Neural cell (in vitro differentiated cells): ENCODE data around the gene SMPX. TPM values are rescaled to one million over a fixed set of nuclear protein-coding genes. Genes with fewer than 3 reads are reported as not detected.

Source experiments
- H2AFZ ChIP-seq: fragments of 200-600, 300-800 bp; sonication (generic), shearing (Covaris generic); 2 replicates; pipeline ENCODE4 v1.6.0; 2014; ENCODE audit warnings: low read depth, mild to moderate bottlenecking, antibody characterized with exemption, low read length, moderate library complexity
- H3F3A ChIP-seq: fragments of 200-600 bp; shearing (Covaris generic); 2 replicates; pipeline ENCODE4 v1.6.1; 2016; ENCODE audit warnings: mild to moderate bottlenecking, moderate library complexity, mixed read lengths, antibody characterized with exemption, low read length; ENCODE audit not compliant: insufficient read depth, poor library complexity, severe bottlenecking
- H3K27ac ChIP-seq: fragments of 200-600, 300-800 bp; sonication (generic), shearing (Covaris generic); 2 replicates; pipeline ENCODE4 v1.5.1; 2014; ENCODE audit warnings: mild to moderate bottlenecking, low read length, moderate library complexity
- H3K27me3 ChIP-seq: fragments of 300-800, 200-600 bp; sonication (generic), shearing (Covaris generic); 2 replicates; pipeline ENCODE4 v1.6.0; 2014; ENCODE audit warnings: mild to moderate bottlenecking, low read depth, low read length, moderate library complexity; ENCODE audit not compliant: insufficient read depth
- H3K36me3 ChIP-seq: fragments of 300-800, 200-600 bp; sonication (generic), shearing (Covaris generic); 2 replicates; pipeline ENCODE4 v1.5.1; 2014; ENCODE audit warnings: mild to moderate bottlenecking, antibody characterized with exemption, low read length, moderate library complexity; ENCODE audit not compliant: insufficient read depth
- H3K4me2 ChIP-seq: fragments of 300-800, 200-600 bp; sonication (generic), shearing (Covaris generic); 2 replicates; pipeline ENCODE4 v1.6.0; 2014; ENCODE audit warnings: mild to moderate bottlenecking, low read length
- H3K4me3 ChIP-seq: fragments of 300-800, 200-600 bp; sonication (generic), shearing (Covaris generic); 2 replicates; pipeline ENCODE4 v1.5.1; 2014; ENCODE audit warnings: mild to moderate bottlenecking, low read length, moderate library complexity
- H3K79me2 ChIP-seq: fragments of 200-600 bp; shearing (Covaris generic); replicated peaks from 2 replicates; pipeline ENCODE4 v1.6.0; 2014; ENCODE audit warnings: mild to moderate bottlenecking, low read length, moderate library complexity; ENCODE audit not compliant: insufficient read depth
- H3K9ac ChIP-seq: fragments of 300-800, 200-600 bp; sonication (generic), shearing (Covaris generic); 2 replicates; pipeline ENCODE4 v1.6.1; 2016; ENCODE audit warnings: mild to moderate bottlenecking, low read length, mixed read lengths
- H3K9me2 ChIP-seq: fragments of 200-600 bp; shearing (Covaris generic); 2 replicates; pipeline ENCODE4 v1.6.1; 2016; ENCODE audit warnings: mild to moderate bottlenecking, low read length, mixed read lengths; ENCODE audit not compliant: insufficient read depth
- H3K9me3 ChIP-seq: fragments of 200-600, 300-800 bp; sonication (generic), shearing (Covaris generic); 2 replicates; pipeline ENCODE4 v1.6.1; 2016; ENCODE audit warnings: mild to moderate bottlenecking, mixed run types, low read length, moderate library complexity, mixed read lengths
- H4K20me1 ChIP-seq: fragments of 200-600 bp; shearing (Covaris generic); 2 replicates; pipeline ENCODE4 v1.6.1; 2016; ENCODE audit warnings: mild to moderate bottlenecking, mixed run types; ENCODE audit not compliant: insufficient read depth
- EP300 ChIP-seq: fragments of 450-650 bp; conservative IDR thresholded peaks from 2 replicates; pipeline ENCODE4 v1.6.1; 2014; ENCODE audit warnings: antibody characterized with exemption, mild to moderate bottlenecking, moderate library complexity; ENCODE audit not compliant: poor library complexity, severe bottlenecking
- EZH2 ChIP-seq: fragments of 200-600, 300-800 bp; shearing (Covaris generic), sonication (generic); IDR thresholded peaks from 2 replicates; pipeline ENCODE4 v1.6.1; 2014; ENCODE audit warnings: antibody characterized with exemption, low read length, borderline replicate concordance, mild to moderate bottlenecking; ENCODE audit not compliant: insufficient read depth, poor library complexity, severe bottlenecking
- MXI1 ChIP-seq: fragments of 450-650 bp; conservative IDR thresholded peaks from 2 replicates; pipeline ENCODE4 v1.6.1; 2014; ENCODE audit warnings: antibody characterized with exemption, mild to moderate bottlenecking; ENCODE audit not compliant: poor library complexity, severe bottlenecking
- POLR2AphosphoS5 ChIP-seq: IDR thresholded peaks from 2 replicates; pipeline ENCODE4 v1.6.1; 2012
- RAD21 ChIP-seq: fragments of 450-650 bp; conservative IDR thresholded peaks from 2 replicates; pipeline ENCODE4 v1.6.1; 2014; ENCODE audit warnings: antibody characterized with exemption, mild to moderate bottlenecking, moderate library complexity
- SMC3 ChIP-seq: fragments of 450-650 bp; conservative IDR thresholded peaks from 2 replicates; pipeline ENCODE4 v1.6.1; 2014; ENCODE audit warnings: antibody characterized with exemption, mild to moderate bottlenecking, moderate library complexity; ENCODE audit not compliant: poor library complexity
- TAF1 ChIP-seq: IDR thresholded peaks from 2 replicates; pipeline ENCODE4 v1.6.1; 2012; ENCODE audit warnings: low read depth
- polyA plus RNA-seq: library from polyadenylated mRNA; depleted of rRNA; stranded (reverse); fragments of >200 nt; gene quantifications from 2 replicates; pipeline ENCODE4 v1.2.3, GENCODE V29; 2014
- TF ChIP-seq, protein P1 (sequence below): IDR thresholded peaks from 2 replicates; pipeline ENCODE4 v1.6.1; 2012; ENCODE audit warnings: borderline replicate concordance
- TF ChIP-seq, protein P2 (sequence below): fragments of 450-650 bp; IDR thresholded peaks from 2 replicates; pipeline ENCODE4 v1.5.1; 2014; ENCODE audit warnings: antibody characterized with exemption, mild to moderate bottlenecking, moderate library complexity; ENCODE audit not compliant: poor library complexity, severe bottlenecking

Gene SMPX
- polyA plus RNA-seq, 1 donor from 2014 or later: 0.53 TPM

DNA sequence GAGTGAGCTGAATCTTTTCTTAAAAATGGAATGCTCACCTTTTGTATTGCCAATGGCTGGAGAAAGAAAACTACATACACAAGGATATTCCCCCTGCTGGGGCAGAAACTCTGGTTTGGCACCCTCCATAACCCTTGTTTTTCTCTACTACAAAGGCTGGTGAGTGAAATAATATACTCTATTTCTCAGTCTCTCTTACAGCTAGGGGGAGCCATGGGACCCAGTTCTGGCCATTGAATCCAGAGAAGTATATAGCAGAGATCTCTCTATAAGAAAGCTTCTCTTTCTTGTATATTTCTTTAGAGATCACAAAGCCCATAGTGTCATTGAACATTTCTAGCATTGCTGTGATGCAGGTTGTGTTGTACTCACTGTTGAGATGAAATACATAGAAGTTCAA lies 49.8 kb downstream of the SMPX start:
- H3K27ac ChIP-seq: no peak overlapping the region
- H3K4me3 ChIP-seq: no peak overlapping the region
- H3F3A ChIP-seq: no peaks in the 10 kb centered on the region
- no peaks in the 10 kb centered on the region for H3K27me3 ChIP-seq
- H4K20me1 ChIP-seq: no peaks in the 10 kb centered on the region
- no peaks in the 10 kb centered on the region for H3K9me2 ChIP-seq
- no peak overlapping the region for H2AFZ ChIP-seq
- H3K36me3 ChIP-seq: no peaks in the 10 kb centered on the region
- TF ChIP-seq TAF1 (no peak), RAD21 (no peak), POLR2AphosphoS5 (no peak), SMC3 (no peak), MXI1 (no peak), EP300 (no peak), EZH2 (no peak)
- TF ChIP-seq, protein P1, sequence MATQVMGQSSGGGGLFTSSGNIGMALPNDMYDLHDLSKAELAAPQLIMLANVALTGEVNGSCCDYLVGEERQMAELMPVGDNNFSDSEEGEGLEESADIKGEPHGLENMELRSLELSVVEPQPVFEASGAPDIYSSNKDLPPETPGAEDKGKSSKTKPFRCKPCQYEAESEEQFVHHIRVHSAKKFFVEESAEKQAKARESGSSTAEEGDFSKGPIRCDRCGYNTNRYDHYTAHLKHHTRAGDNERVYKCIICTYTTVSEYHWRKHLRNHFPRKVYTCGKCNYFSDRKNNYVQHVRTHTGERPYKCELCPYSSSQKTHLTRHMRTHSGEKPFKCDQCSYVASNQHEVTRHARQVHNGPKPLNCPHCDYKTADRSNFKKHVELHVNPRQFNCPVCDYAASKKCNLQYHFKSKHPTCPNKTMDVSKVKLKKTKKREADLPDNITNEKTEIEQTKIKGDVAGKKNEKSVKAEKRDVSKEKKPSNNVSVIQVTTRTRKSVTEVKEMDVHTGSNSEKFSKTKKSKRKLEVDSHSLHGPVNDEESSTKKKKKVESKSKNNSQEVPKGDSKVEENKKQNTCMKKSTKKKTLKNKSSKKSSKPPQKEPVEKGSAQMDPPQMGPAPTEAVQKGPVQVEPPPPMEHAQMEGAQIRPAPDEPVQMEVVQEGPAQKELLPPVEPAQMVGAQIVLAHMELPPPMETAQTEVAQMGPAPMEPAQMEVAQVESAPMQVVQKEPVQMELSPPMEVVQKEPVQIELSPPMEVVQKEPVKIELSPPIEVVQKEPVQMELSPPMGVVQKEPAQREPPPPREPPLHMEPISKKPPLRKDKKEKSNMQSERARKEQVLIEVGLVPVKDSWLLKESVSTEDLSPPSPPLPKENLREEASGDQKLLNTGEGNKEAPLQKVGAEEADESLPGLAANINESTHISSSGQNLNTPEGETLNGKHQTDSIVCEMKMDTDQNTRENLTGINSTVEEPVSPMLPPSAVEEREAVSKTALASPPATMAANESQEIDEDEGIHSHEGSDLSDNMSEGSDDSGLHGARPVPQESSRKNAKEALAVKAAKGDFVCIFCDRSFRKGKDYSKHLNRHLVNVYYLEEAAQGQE: no peak
- TF ChIP-seq, protein P2, sequence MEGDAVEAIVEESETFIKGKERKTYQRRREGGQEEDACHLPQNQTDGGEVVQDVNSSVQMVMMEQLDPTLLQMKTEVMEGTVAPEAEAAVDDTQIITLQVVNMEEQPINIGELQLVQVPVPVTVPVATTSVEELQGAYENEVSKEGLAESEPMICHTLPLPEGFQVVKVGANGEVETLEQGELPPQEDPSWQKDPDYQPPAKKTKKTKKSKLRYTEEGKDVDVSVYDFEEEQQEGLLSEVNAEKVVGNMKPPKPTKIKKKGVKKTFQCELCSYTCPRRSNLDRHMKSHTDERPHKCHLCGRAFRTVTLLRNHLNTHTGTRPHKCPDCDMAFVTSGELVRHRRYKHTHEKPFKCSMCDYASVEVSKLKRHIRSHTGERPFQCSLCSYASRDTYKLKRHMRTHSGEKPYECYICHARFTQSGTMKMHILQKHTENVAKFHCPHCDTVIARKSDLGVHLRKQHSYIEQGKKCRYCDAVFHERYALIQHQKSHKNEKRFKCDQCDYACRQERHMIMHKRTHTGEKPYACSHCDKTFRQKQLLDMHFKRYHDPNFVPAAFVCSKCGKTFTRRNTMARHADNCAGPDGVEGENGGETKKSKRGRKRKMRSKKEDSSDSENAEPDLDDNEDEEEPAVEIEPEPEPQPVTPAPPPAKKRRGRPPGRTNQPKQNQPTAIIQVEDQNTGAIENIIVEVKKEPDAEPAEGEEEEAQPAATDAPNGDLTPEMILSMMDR: no peak
- no peaks in the 10 kb centered on the region for H3K9me3 ChIP-seq
- H3K4me2 ChIP-seq: no peak overlapping the region
- H3K9ac ChIP-seq: no peak overlapping the region
- no peaks in the 10 kb centered on the region for H3K79me2 ChIP-seq

DNA sequence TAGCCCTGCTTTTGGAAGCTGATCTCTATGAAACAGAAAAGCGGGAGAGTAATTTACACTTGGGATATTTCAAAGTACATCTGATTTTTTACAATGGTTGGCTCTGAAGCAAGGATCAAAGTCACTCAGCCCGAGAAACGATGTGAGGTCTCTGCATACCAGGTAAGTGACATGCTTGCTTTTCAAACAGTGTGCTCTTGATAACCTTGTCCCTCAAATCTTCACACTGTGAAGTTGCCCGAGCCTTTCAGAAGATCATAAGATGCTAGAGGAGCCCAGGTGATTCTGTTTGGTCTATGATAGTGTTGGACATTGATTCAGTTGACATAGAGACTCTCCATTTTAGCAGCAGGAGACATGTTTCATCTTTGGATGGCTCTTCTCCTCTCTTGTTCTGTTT lies 52.7 kb downstream of the SMPX start:
- H3F3A ChIP-seq: no peaks in the 10 kb centered on the region
- H3K9ac ChIP-seq: no peak overlapping the region
- no peaks in the 10 kb centered on the region for H3K9me2 ChIP-seq
- no peak overlapping the region for H3K4me3 ChIP-seq
- H3K9me3 ChIP-seq: no peaks in the 10 kb centered on the region
- no peak overlapping the region for H3K4me2 ChIP-seq
- no peak overlapping the region for H3K27ac ChIP-seq
- H3K79me2 ChIP-seq: no peaks in the 10 kb centered on the region
- no peak for TF ChIP-seq EZH2
- no peak for TF ChIP-seq MXI1
- no peak for TF ChIP-seq RAD21
- TF ChIP-seq, protein P1: no peak
- TF ChIP-seq EP300: no peak
- no peak for TF ChIP-seq POLR2AphosphoS5
- no peak for TF ChIP-seq TAF1
- TF ChIP-seq, protein P2: no peak
- no peak for TF ChIP-seq SMC3
- no peaks in the 10 kb centered on the region for H3K27me3 ChIP-seq
- H3K36me3 ChIP-seq: no peaks in the 10 kb centered on the region
- no peaks in the 10 kb centered on the region for H4K20me1 ChIP-seq
- no peak overlapping the region for H2AFZ ChIP-seq
